GM12872 (cell line): ENCODE results near the gene KLRD1.

Experiments used
- TF ChIP-seq, protein P1 (sequence below): IDR thresholded peaks from 3 replicates; pipeline ENCODE4 v1.5.1; 2011; ENCODE audit warnings: low read depth, mild to moderate bottlenecking, low read length, moderate library complexity; ENCODE audit not compliant: insufficient read depth

Gene KLRD1

DNA sequence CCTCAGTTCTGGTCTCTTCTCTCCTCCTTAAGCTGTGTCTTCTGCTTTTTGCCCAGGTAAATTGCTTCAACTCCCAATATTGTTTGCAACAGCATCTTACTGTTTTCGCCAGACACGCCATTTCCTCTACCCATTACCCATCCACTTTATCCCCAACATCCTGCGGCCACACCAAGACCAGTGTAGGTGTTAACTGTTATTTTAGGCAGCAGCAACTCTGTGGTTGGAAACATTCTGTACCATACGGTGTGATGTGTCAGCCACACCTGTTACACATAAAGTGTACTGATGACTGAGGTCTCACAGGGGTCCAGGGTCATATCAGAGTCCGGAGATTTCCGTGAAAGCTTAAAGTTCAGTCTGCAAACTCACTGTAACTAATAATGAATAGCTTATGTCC, 21.8 kb upstream of the KLRD1 start:
- TF ChIP-seq, protein P1, sequence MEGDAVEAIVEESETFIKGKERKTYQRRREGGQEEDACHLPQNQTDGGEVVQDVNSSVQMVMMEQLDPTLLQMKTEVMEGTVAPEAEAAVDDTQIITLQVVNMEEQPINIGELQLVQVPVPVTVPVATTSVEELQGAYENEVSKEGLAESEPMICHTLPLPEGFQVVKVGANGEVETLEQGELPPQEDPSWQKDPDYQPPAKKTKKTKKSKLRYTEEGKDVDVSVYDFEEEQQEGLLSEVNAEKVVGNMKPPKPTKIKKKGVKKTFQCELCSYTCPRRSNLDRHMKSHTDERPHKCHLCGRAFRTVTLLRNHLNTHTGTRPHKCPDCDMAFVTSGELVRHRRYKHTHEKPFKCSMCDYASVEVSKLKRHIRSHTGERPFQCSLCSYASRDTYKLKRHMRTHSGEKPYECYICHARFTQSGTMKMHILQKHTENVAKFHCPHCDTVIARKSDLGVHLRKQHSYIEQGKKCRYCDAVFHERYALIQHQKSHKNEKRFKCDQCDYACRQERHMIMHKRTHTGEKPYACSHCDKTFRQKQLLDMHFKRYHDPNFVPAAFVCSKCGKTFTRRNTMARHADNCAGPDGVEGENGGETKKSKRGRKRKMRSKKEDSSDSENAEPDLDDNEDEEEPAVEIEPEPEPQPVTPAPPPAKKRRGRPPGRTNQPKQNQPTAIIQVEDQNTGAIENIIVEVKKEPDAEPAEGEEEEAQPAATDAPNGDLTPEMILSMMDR, result no peak

DNA sequence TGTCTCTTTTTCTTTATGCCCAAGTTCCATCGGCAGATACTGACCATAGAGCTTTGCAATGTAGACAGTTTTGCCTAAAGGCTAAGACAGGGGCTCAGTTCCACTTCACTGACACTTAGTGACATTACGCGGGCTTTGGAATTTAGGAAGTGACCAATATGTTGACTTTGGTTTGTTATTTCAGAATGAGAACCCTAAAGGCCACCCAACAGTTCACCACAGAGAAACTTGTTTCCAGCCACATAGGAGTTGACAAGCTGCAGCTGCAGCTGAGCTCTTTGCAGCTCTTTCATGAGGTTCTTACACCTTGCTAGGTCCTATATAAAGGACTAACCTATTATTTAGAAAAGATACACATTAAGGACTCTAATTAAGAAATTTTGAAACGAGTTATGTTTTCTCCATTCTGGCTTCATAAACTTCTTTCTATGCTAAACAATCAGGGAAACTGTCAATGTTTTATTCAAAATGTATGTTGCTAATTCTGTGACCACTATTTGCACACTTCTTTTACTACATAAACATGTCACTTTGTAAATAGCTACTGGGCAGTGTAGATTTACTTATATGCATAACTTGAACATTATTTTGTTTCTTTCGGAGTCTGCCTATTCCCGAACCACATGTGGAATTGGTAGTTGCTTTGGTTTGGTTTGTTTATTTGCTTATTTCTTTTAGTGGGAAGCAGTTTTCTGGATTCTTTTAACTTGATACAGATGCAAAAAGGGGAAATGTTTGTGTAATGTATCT, 18.5 kb upstream of the KLRD1 start:
- TF ChIP-seq, protein P1, result no peak

DNA sequence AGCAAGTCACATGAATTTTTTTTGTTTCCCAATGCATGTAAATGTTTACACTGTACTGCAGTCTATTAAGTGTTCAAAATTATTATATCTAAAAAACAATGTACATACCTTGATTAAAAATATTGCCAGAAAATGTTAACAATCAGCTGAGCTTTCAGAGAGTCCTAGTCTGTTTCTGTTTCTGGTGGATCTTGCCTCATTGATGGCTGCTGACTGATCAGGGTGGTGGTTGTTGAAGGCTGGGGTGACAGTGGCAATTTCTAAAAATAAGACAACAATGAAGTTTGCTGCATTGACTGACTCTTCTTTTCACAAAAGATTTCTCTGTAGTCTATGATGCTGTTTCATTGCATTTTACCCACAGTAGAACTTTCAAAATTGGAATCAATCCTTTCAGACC, 16.6 kb upstream of the KLRD1 start:
- TF ChIP-seq, protein P1, result no peak

DNA sequence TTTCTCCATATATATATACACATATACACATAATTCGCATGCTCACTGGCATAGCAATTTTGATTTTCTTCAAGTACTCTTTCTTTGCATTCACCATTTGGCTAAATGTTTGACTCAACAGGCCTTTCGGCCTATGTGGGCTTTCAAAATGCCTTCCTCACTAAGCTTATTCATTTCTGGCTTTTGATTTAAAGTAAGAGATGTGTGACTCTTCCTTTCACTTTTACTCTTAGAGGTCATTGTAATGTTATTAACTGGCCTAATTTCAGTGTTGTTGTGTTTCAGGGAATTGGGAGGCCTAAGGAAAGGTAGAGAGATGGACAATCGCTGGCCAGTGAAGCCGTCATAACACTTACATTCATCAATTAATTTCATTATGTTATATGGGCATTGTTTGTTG, 14.5 kb upstream of the KLRD1 start:
- TF ChIP-seq, protein P1, result no peak

DNA sequence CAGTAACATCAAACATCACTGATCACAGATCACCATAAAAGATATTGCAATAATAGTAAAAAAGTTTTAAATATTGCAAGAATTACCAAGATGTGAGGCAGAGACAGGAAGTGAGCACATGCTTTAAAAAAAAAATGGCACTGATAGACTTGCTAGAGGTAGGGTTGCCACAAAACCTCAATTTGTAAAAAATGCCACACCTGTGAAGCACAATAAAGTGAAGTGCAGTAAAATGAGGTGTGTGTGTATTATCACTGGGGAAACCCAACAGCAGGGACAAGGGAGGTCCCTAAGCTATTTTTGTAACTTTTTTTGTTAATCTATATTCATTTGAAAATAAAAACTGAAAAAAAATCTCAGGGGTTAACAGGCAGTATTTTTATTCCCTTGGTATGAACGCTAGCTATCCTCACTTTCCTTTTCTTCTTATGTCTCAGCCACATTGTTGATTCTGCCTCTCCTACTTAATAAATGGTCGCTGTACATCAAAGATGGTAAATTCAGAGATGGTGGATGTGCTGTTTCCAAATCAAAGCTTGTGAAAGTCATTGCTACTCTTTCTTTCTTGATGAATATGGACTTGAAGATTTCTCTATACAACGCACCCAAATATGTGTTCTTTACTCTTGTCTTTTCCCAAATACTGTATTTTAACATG, 14.0 kb upstream of the KLRD1 start:
- TF ChIP-seq, protein P1, result no peak

DNA sequence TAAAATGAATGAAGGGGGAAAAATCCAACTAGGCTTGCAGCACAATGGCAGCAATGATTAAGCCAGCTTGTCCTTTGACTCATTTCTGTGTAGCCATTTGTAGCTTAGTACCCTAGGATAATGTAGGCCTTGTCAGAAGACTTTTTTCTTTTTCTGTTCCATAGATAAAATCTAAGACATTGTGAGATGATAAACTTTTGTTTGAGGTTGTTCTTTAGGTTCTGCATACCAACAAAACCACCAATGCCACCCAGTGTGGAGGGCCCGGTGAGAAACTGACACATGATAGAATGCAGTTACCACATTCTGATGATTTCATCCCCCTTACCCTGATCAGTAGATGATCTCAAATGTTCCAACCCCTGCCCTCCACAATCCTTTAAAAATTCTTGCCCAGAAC, 6.6 kb upstream of the KLRD1 start:
- TF ChIP-seq, protein P1, result no peak

DNA sequence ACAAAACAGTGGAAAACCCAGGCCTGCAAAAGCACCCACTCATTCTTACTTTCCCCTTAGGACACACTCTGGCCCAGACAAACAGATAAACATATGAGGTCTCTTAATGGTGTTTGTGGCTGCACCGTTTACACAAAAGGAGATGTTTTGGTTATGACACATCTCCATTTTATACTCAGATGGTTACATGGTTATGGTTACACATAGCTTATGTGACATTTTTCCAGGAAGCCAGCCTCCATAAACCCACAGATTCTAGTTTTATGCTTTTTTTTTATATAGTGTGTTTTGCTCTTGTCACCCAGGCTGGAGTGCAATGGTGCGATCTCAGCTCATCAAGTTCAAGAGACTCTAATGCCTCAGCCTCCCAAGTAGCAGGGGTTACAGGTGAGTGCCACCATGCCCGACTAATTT, 3.5 kb upstream of the KLRD1 start:
- TF ChIP-seq, protein P1, result no peak
